22Rv1 (cell line): Measurements from ENCODE around the gene UBE3D.
"Not testable (repeated sequence)": the region's sequence is repeated elsewhere in the genome, so short reads cannot be mapped to it uniquely, and the experiment has no call there.

ENCODE experiments used
- H3K27ac ChIP-seq: fragments of 450-650 bp; 2 replicates; pipeline ENCODE4 v1.5.1; 2017
- CTCF ChIP-seq: fragments of 450-650 bp; IDR thresholded peaks from 2 replicates; pipeline ENCODE4 v1.5.1; 2017; ENCODE audit warnings: mild to moderate bottlenecking
- ZFX ChIP-seq: fragments of 450-650 bp; IDR thresholded peaks from 2 replicates; pipeline ENCODE4 v1.6.1; 2017; ENCODE audit warnings: antibody characterized with exemption, borderline replicate concordance

UBE3D gene

GRCh38 chr6:82865461-82865860, 200.2 kb downstream of the UBE3D start:
- H3K27ac ChIP-seq = no peak overlapping the region
- no peak for TF ChIP-seq CTCF
- no peak for TF ChIP-seq ZFX

- no peak overlapping the region for H3K27ac ChIP-seq
- TF ChIP-seq CTCF (no peak), ZFX (no peak)
Measured at GRCh38 chr6:82863781-82864180, 201.9 kb downstream of the UBE3D start.

- H3K27ac ChIP-seq = no peak overlapping the region
- no peak for TF ChIP-seq CTCF
- no peak for TF ChIP-seq ZFX
Measured at GRCh38 chr6:82862543-82862942, 203.1 kb downstream of the UBE3D start.

GRCh38 chr6:82861121-82861520, 204.5 kb downstream of the UBE3D start:
- H3K27ac ChIP-seq = no peak overlapping the region
- TF ChIP-seq CTCF = no peak
- no peak for TF ChIP-seq ZFX

- H3K27ac ChIP-seq = not testable (repeated sequence)
Measured at GRCh38 chr6:82856077-82856476, 209.6 kb downstream of the UBE3D start.

- H3K27ac ChIP-seq = not testable (repeated sequence)
Measured at GRCh38 chr6:82852904-82853303, 212.7 kb downstream of the UBE3D start.

GRCh38 chr6:82843291-82843885, 222.3 kb downstream of the UBE3D start:
- no peak overlapping the region for H3K27ac ChIP-seq
- TF ChIP-seq ZFX = no peak
- TF ChIP-seq CTCF = no peak

GRCh38 chr6:82842721-82843120, 222.9 kb downstream of the UBE3D start:
- H3K27ac ChIP-seq = no peak overlapping the region
- TF ChIP-seq CTCF (no peak), ZFX (no peak)
